NCI-H2196 treated with DMSO at 0.1 percent for 48 hours (cell line): Measurements from ENCODE around the gene SLC35F1.
"Not testable (repeated sequence)": the region's sequence is repeated elsewhere in the genome, so short reads cannot be mapped to it uniquely, and the experiment has no call there.

Source experiments
- DNase-seq: peaks from one replicate; lab custom pipeline; 2025; ENCODE audit not compliant: unreplicated experiment; lab: John Stamatoyannopoulos, UW

Gene SLC35F1

GRCh38 chr6:117924690-117925089 is 17.6 kb downstream of the SLC35F1 start:
- DNase-seq, result no peak

GRCh38 chr6:117927866-117928265 is 20.8 kb downstream of the SLC35F1 start:
- DNase-seq, result no peak

- no peak for DNase-seq
These were observed 21.8 kb downstream of the SLC35F1 start for GRCh38 chr6:117928833-117929232.

- DNase-seq, result no peak
These were observed 22.4 kb downstream of the SLC35F1 start for GRCh38 chr6:117929501-117929900.

- no peak for DNase-seq
These were observed 23.6 kb downstream of the SLC35F1 start for GRCh38 chr6:117930645-117931044.

GRCh38 chr6:117932001-117932400 is 24.9 kb downstream of the SLC35F1 start:
- DNase-seq, result no peak

GRCh38 chr6:117932676-117933075 is 25.6 kb downstream of the SLC35F1 start:
- no peak for DNase-seq

- no peak for DNase-seq
These were observed 26.4 kb downstream of the SLC35F1 start for GRCh38 chr6:117933471-117933870.

- no peak for DNase-seq
These were observed 31.4 kb downstream of the SLC35F1 start for GRCh38 chr6:117938311-117938995.

- DNase-seq, result no peak
These were observed 40.2 kb downstream of the SLC35F1 start for GRCh38 chr6:117947234-117947633.

- DNase-seq, result no peak
These were observed 44.7 kb downstream of the SLC35F1 start for GRCh38 chr6:117951783-117952182.

GRCh38 chr6:117955684-117956256 is 48.7 kb downstream of the SLC35F1 start:
- DNase-seq, result no peak

GRCh38 chr6:117956386-117956785 is 49.3 kb downstream of the SLC35F1 start:
- DNase-seq, result no peak

- no peak for DNase-seq
These were observed 51.5 kb downstream of the SLC35F1 start for GRCh38 chr6:117958536-117958935.

GRCh38 chr6:117960877-117961276 is 53.8 kb downstream of the SLC35F1 start:
- DNase-seq, result no peak

- no peak for DNase-seq
These were observed 54.2 kb downstream of the SLC35F1 start for GRCh38 chr6:117961301-117961700.

- DNase-seq, result not testable (repeated sequence)
These were observed 58.7 kb downstream of the SLC35F1 start for GRCh38 chr6:117965763-117966162.

- no peak for DNase-seq
These were observed 64.6 kb downstream of the SLC35F1 start for GRCh38 chr6:117971637-117972036.

GRCh38 chr6:117974914-117975627 is 68.0 kb downstream of the SLC35F1 start:
- DNase-seq, result no peak

GRCh38 chr6:117976030-117976651 is 69.1 kb downstream of the SLC35F1 start:
- peak; percentile 25 for DNase-seq

GRCh38 chr6:117985916-117986315 is 78.9 kb downstream of the SLC35F1 start:
- no peak for DNase-seq

GRCh38 chr6:117986396-117986795 is 79.3 kb downstream of the SLC35F1 start:
- DNase-seq, result no peak
